ENCODE results near the gene CASP3.
"Not testable (repeated sequence)": the region's sequence is repeated elsewhere in the genome, so short reads cannot be mapped to it uniquely, and the experiment has no call there.

The CASP3 gene

DNA sequence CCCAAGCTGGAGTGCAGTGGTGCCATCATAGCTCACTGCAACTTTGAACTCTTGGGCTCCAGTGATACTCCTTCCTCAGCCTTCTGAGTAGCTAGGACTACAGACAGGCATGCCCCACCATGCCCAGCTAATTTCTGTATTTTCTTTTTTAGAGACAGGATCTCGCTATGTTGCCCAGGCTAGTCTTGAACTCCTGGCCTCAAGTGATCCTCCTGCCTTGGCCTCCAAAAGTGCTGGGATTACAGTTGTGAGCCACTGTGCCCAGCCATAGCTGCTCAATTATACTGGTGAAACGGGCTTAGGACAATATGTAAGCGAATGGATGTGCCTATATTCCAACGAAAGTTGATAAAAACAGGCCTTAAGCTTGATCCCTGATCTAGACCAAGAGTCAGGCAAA is 13.1 kb downstream of the CASP3 start:
- no peak for DNase-seq (ENCODE audit: low read depth in 2 of 2)

DNA sequence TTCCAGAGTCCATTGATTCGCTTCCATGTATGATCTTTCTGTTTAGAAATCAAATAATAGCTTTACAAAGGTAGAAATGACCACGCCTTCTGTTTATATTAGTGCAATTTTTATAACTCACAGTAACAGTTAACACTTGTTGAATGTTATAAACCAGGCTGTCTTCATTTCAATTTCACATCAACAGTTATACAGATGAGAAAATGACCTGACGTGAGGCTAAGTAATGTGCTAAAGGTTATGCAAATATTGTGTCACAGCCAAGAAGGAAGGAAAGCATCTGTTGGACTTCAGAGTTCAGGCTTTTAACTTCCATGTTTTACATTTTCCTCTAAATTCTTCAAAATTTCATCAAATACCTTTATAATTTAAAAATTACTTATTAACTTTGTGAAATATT is 13.9 kb downstream of the CASP3 start:
- DNase-seq (ENCODE audit: low read depth in 2 of 2): no peak

DNA sequence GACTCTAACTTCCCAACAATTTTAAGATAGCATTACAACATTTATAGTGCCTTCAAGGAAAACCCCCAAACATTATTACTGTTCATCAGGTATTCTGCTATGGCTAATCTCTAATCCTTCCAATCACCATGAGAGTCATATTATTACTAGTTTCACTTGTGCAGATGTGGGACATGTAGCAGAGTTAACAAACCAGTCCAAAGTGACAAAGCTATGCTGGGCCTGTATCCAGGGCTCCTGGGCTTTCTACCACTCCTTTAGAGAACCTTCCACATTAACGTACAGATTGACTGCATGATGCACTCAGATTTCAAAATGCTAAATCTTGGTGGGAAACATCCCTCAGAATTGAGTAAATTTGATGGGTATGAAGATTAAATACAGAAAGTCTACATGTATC is 16.4 kb downstream of the CASP3 start:
- DNase-seq (ENCODE audit: low read depth in 2 of 2): no peak

DNA sequence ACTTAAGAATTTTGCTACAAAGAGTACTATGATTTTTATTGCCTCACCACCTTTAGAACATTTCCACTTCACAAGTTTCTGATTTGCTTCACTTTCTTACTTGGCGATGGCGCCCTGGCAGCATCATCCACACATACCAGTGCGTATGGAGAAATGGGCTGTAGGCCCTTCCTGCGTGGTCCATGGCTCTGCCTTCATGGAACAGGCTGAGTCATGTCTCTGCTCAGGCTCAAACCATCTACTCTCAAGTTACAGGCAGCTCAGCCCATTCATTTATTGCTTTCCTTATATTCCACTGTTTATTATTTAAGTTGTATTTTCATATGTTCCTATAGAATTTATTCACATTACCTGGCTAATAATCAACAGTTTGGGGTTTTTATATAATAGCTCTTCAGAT is 21.1 kb downstream of the CASP3 start:
- DNase-seq (ENCODE audit: low read depth in 2 of 2): no peak

DNA sequence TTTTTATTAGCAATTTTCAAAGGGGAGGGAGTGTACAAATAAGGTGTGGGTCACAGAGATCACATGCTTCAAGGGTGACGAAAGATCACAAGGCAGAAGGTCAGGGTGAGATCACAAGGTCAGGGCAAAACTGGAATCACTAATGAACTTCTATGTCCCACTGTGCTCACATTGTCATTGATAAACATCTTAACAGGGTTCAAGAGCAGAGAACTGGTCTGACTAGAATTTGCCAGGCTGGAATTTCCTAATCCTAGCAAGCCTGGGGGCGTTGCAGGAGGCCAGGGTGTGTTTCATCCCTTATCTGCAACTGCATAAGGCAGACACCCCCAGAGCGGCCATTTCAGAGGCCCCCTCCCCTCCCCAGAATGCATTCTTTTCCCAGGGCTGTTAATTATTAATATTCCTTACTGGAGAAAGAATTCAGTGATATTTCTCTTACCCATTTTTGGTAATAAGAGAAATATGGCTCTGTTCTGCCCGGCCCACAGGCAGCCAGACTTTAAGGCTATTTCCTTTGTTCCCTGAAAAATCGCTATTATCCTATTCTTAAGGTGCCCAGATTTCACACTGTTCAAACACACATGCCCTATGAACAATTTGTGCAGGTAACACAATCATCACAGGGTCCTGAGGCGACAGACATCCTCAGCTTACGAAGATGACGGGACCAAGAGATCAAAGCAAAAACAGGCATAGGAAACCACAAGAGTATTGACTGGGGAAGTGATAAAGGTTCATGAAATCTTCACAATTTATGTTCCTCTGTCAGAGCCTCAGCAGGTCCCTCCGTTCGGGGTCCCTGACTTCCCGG is 23.3 kb downstream of the CASP3 start:
- DNase-seq (ENCODE audit: low read depth in 2 of 2): not testable (repeated sequence)

DNA sequence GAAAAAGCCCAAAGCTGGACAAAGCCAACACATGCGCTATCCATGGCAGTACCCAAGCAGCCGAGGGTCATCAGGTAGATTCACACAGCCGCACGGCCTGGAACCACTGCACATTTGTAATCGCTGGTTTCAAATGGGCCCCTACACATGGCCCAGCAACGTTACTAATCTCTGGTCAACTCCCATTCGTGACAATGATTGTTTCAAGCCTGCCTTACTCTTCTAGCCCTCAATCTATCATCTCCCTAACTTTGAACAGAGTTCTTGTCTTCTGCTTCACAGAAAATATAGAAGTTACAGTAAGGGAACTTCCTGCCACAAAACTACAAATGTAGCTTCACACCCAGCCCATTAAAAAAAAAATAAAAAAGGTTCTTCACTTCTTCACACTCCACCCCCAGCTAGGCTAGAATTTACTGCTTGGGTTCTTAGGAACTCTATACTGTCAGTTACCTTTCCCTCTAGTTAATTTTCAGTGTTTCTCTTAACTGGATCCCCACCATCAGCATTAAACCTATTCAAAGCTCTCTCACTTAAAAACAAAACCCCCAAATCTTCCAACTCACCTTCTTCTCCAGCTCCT is 24.2 kb downstream of the CASP3 start:
- DNase-seq (ENCODE audit: low read depth in 2 of 2): no peak

DNA sequence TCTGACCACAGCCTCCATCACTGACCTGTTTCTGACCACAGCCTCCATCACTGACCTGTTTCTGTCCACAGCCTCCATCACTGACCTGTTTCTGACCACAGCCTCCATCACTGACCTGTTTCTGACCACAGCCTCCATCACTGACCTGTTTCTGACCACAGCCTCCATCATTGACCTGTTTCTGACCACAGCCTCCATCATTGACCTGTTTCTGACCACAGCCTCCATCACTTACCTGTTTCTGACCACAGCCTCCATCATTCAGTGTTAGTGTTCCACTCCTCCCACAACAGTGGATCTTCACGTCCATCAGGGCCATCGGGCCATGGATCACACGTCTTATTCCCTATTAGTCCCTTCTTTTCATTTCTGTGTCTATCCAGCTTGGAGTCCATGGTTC is 24.7 kb downstream of the CASP3 start:
- not testable (repeated sequence) for DNase-seq (ENCODE audit: low read depth in 2 of 2)

DNA sequence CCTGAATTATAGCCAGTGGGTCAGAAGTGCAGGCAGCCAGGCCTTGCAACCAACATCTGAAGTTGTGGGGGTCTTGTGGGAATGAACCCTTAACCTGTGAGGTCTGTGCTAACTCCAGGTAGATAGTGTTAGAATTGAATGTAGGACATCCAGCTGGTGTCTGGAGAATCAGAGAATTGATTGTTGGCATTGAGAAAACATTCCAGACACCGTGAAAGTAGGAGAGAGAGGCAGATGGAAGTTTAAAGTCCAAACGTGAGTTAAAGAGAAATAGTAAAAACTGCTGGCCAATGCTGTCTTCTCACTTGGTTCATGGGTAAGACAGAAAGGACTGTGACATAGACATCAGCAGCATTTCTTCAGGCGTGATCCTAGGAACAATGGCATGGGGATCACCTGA is 27.7 kb downstream of the CASP3 start:
- no peak for DNase-seq (ENCODE audit: low read depth in 2 of 2)

DNA sequence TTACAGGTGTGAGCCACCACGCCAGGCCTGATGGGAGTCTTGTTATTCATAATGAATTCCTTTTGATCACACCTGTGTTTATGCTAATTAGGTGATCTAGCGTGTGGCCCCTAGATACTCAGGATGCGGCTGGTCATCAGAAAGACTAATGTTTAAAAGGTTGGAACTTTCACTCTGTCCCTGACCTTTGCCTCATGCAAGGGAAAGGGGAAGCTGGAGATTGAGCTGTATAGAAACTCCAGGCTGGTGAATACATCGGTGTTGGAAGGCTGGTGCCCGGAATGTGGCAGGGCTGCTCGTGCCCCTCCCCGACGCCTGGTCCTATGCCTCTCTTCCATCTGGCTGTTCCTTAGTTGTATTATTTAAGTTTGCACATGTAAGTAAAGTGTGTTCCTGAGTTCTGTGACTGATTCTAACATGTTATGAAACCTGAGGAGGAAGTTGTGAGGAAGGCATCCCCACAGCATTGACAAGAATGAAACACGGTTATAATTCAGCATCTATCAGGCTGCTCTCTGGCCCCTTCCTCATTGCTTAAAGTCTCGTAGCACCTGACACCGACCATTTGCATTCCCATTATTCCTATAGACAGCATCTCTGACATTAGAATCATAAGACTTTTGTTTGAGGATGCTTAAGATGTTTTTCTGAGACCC is 28.9 kb downstream of the CASP3 start:
- no peak for DNase-seq (ENCODE audit: low read depth in 2 of 2)

DNA sequence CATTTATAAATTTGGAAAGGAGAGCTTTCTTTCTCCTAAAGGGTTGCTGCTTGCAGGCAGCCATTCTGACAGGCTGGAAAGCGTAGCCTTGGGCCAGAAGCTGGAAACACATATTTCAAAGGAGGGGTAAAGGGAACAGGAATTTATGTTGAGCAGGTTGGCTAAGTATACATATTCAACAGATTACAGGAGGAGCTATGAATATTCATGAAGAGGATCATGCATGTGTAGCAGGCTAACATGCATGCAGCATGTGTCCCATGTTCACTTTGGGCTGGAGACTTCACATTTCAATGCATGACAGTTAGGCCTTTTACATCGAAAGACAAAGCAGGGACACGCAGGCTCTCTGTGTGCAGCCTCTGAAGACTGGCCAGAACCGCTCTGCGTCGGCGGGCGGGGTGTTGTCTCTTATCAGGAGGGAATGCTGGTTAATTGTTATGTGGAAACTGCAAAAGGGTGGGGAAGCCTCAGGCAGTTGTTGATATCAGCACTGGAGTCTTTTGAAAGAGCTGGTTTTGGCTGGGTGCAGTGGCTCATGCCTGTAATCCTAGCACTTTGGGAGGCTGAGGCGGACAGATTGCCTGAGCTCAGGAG is 31.5 kb downstream of the CASP3 start:
- DNase-seq (ENCODE audit: low read depth in 2 of 2): no peak

DNA sequence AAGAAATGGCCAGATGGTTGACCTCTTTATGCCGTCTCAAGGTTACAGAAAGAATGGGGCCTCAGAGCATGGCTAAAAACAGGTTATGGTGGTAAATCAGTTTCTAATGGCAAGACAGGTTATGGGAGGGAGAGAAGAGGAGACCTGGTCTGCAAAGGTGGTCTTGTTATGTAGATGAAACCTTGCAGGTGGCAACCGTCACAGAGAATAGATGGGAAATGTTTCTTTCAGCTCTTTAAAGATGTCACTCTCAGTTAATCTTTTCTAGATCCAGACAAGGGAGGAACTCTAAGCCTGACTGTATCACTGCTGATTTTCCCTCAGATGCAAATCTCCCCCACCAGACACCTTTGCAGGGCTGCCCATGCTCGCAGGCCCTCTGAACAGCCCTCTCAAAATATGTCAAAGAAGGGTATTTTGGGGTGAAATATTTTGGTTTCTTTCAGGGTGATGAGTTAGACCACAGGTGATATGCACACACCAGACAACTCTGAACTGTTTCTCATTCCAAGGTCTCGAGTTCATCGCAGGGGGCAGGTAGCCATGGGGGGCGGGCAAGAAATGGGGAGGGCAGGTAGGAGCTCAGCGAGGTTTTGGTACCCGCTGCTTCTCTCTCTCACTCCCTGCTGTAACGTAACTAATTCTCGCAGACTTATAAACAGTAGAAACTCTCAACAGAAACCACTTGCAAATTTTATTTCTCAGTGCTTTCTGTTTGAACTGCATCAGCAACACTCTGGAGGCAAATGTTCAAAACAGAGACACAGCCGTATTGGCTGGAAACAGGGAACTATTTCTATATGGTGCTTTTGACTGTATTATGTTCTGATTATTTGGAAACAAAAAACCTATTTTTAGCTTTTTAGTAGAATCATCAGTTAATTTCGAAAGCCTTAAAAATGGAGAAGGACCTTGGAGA is 32.4 kb downstream of the CASP3 start:
- DNase-seq (ENCODE audit: low read depth in 2 of 2): no peak

DNA sequence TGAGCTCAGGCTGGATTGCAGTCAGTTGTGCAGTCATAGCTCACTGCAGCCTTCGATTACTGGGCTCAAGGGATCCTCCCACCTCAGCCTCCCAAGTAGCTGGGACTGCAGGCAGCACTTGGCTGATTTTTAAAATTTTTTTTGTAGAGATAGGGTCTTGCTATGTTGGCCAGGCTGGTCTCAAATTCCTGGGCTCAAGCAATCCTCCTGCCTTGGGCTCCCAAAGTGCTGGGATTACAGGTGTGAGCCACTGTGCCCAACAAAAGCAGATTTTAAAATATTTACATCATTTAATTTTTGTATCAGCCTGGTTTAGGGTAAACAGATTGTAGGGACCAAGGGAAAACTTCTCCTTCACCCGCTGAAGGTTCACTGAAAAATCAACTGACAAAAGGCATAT is 33.1 kb downstream of the CASP3 start:
- DNase-seq (ENCODE audit: low read depth in 2 of 2): not testable (repeated sequence)

DNA sequence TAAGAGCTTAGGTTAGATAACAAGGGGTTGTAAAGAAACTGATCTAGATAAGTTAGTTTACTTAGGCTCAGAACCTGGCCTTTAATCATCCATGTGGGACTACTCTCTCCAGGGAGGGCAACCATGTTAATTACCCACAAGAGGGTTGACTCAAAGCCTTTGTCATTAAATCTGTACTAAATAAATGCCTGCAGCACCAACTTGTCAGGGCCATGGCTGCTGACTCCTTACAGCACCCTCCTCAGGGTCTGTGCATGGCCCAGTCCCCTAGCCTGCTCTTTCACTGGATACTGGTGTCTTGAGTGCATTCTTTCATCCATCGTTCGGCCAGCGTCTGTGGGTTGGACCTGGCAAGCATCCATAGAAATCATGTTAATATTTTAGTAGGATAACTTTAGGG is 34.7 kb downstream of the CASP3 start:
- DNase-seq (ENCODE audit: low read depth in 2 of 2): no peak

DNA sequence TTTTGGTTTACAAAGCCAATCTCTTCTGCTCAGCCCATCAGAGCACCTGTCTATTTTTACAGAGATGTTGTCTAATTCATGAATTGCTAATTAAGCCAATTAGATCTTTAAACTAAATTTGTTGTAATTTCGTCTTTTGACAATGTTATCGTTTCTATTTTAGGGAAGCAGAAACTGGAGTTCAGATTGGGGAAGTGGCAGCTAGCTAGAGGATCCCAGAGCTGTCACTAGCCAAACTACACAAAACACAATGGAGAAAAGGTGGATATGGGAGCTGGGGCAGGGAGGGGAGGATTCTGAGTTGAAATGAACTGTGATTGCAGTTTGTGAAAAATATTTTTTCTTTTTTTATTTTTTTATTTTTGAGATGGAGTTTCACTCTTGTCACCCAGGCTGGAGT is 35.8 kb downstream of the CASP3 start:
- no peak for DNase-seq (ENCODE audit: low read depth in 2 of 2)

DNA sequence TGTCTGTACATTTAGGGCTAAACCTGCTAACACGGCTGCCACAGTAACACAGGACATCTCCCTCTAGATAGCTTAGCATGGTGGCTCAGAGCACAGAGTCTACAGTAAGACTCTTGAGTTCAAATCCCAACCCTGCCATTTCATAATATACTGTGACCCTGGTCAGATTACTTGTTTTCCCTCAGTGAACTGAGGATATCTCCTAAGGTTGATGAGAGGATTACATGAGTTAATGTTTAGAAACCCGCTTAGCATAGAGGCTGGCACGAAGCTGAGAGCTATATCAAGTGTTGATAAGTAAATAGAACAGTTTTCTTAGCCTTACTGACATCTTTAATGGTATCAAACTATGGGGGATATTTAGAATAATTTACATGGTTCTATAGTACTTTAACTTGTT is 37.2 kb downstream of the CASP3 start:
- no peak for DNase-seq (ENCODE audit: low read depth in 2 of 2)

DNA sequence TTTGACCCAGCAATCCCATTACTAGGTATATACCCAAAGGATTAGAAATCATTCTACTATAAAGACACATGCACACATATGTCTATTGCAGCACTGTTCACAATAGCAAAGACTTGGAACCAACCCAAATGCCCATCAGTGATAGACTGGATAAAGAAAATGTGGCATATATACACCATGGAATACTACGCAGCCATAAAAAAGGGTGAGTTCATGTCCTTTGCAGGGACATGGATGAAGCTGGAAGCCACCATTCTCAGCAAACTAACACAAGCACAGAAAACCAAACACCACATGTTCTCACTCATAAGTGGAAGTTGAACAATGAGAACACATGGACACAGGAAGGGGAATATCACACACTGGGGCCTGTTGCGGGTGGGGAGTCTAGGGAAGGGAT is 41.8 kb downstream of the CASP3 start:
- not testable (repeated sequence) for DNase-seq (ENCODE audit: low read depth in 2 of 2)

DNA sequence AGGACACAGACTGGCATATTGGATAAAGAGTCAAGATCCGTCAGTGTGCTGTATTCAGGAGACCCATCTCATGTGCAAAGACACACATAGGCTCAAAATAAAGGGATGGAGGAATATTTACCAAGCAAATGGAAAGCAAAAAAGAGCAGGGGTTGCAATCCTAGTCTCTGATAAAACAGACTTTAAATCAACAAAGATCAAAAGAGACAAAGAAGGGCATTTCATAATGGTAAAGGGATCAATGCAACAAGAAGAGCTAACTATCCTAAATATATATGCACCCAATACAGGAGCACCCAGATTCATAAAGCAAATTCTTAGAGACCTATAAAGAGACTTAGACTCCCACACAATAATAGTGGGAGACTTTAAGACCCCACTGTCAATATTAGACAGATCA is 46.4 kb downstream of the CASP3 start:
- not testable (repeated sequence) for DNase-seq (ENCODE audit: low read depth in 2 of 2)

DNA sequence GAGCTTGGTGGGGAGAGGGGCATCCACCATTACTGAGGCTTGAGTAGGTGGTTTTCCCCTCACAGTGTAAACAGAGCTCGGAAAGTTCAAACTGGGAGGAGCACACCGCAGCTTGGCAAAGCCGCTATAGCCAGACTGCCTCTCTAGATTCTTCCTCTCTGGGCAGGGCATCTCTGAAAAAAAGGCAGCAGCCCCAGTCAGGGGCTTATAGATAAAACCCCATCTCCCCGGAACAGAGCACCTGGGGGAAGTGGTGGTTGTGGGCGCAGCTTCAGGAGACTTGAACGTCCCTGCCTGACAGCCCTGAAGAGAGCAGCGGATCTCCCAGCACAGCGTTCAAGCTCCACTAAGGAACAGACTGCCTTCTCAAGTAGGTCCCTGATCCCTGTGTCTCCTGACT is 48.3 kb downstream of the CASP3 start:
- DNase-seq (ENCODE audit: low read depth in 2 of 2): not testable (repeated sequence)

DNA sequence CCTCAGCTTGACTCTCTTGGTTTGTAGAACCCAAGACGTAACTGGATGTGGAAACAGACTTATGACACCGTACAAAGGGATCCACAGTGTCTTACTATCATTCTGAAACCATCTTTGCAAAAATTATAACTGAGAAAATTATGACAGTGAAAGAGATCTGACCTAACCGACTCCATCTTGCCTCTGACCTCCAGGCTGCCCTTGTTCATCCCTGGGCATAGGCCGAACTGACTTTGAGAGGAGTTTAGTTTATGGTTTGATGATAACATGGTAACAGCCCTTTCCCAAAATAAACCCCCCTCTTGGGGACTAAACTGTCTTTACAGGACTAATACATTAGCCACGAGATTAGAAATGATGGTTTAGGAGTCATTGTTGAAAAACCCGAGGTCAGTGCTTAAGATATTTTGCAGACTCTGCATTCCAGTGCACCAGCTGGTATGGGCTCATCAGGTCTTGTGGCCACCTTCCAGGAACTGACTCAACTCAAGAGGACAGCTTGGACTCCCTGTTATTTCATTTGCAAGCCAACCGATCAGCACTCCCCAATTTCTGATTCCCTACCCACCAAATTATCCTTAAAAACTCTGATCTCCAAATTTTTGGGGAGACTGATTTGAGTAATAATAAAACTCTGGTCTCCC is 49.6 kb downstream of the CASP3 start:
- DNase-seq (ENCODE audit: low read depth in 2 of 2): no peak

DNA sequence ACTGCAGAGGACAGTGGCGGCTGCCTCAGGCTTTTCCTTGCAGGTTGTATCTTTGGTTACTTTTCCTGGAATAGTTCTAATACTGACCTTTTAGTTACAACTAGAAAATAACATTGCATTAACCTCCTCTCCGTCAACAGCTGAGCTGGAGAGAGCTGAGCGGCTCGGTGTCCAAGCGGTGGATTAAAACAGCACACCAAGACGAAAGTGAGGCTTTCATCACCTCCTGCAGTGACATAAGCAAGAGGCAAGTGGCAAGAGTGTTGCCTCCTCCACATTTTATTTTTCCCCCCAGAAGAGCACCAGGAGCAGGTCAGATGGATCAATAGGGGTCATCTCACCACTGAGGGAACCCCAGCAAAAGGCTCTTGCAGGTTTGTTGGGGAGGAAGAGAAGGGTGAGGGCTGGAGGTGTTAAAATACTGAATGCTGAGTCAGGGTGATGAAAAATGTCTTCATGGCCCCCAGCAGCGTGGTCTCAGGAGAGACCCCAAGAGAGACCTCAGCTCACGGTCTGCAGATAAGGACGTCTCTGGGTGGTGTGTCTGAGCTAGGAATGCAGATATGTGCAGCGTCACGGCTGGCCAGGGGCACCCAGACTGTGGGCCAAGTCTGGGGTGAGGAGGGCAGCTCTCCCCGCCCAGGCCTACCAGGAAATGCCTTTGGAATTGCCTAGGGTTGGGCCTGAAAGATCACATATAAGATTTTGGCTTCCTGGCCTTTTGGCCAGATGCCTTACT is 50.3 kb downstream of the CASP3 start:
- DNase-seq (ENCODE audit: low read depth in 2 of 2): no peak
